Islet of Langerhans (tissue), 1 donor: ENCODE results near the gene JARID2.

ENCODE experiments used
- FAIRE-seq: peaks from one replicate; lab custom pipeline; 2011; peaks lifted over from hg19 to GRCh38; lab: Jason Lieb, UNC

The JARID2 gene

DNA sequence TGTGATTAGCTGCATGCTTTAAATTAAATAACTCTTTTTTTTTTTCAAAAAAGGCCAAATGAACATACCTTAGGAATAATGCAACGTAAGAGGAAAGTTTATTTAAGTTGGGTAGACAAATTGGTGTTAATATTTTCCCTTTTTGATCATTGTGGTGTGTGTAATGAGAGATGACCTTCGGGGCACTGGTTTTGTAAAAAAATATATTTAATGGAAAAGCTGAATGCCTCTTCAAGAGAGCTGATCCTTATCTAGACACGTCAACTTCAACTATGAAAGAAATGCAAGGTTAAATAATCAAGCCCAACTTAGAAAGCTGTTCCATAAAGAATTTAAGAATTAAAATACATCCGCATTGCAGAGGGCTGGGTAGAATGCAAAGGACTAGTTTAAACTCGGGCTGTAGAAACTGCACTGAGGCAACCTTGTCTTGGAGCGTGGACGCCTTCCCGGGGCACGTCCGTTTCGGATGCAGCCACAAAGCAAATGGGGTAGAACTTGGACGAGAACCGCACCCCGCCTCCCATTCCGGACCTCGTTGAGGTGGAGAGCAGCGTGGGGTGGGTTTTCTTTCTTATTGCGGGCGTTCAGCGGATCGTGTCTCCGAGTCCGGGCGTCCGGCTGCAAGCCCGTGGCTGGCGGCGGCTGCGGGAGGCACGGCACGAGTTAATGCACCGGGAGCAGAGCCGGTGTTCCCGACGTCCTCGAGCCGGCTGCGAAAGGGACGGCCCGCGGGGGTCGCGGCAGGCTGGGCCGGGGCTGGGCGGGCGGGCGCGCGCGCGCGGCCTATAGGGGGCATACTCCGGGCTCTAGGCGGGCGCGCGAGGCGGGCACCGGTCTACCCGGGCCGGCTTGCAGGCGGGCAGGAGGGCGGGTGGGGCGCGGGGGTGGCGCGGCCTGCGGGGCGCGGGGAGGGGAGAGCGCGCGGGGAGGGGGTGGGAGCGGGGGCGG, 1.9 kb downstream of the JARID2 start:
- FAIRE-seq, result no peak

DNA sequence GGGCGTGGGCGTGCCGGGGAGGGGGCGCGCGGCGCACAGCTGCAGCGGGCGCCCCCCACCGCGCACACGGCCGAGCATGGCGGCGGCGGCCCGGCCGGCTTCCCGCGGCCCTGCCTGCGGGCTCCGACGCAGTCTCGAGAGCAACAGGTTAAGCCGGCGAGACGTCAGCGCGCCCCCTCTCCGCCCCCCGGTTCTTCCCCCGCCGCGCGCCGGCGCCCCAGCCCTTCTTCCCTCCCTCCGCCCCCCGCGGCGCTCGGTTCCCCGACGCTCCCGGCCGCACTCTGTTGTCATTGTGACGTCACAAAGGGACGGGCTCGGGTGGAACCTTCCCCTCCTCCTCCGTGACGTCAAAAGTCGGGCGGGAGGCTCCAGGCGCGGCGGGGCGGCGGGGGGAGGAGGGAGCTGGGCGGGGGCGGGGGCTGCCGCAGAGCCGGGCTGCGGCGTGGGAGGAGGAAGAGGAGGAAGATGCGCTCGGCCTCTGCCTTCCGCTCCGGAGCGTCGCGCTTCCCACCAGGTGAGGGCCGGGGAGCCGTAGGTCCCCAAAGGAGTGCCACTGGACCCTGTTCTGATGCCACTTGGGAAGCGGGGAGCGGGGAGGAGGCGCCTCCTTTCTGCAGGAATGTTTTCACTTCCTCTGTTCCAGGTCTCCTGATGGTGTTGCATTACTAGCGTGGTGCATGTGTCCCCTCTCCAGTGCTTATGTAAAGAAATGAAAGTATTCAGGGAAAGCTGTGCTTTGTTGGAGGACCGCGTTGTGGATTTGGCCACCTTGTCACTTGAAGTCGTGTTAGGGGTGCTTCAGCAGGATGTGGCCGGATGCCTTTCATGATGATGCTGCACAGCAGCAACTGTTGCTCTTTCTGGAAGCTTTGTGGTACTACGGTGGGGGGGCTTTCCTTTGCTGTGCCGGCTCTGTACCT, 2.8 kb downstream of the JARID2 start:
- FAIRE-seq, result no peak

- no peak for FAIRE-seq
Measured at GRCh38 chr6:15249371-15250019, 3.6 kb downstream of the JARID2 start.

- FAIRE-seq, result no peak
Measured at GRCh38 chr6:15250187-15251168, 4.6 kb downstream of the JARID2 start.

- no peak for FAIRE-seq
Measured at GRCh38 chr6:15252195-15252594, 6.3 kb downstream of the JARID2 start.

DNA sequence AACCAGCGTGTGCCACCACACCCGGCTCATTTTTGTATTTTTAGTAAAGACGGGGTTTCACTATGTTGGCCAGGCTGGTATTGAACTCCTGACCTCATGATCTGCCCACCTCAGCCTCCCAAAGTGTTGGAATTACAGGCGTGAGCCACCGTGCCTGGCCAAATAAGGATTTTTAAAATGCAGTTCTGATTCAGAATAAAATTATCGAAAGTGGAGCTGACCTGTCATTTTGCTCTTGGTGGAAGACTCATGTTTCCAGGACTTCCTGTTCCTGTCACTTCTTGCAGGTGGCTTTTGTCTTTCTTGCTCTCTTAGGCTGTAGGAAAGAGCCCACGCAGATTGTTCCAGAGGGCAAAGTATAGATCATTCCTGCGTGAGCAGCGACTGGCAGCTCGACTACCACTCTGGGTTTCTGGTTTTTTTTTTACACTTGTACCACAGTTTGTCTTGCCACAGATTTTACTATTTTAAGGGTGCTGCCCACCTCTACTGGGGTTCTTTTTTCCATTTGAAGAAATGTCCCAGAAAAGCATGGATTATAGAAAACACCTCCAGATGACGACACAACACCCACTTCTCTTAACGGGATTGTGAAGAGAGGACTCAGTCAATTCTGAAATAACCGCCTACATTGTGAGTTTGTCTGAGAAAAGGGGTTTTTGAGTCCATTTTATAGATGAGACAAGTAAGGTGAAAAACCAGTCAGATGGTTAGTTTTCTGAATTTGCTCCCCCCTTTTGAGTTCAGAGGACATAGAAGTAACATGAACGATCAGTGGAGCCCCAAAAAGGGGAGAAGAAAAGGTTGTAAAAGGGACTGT, 7.5 kb downstream of the JARID2 start:
- no peak for FAIRE-seq

DNA sequence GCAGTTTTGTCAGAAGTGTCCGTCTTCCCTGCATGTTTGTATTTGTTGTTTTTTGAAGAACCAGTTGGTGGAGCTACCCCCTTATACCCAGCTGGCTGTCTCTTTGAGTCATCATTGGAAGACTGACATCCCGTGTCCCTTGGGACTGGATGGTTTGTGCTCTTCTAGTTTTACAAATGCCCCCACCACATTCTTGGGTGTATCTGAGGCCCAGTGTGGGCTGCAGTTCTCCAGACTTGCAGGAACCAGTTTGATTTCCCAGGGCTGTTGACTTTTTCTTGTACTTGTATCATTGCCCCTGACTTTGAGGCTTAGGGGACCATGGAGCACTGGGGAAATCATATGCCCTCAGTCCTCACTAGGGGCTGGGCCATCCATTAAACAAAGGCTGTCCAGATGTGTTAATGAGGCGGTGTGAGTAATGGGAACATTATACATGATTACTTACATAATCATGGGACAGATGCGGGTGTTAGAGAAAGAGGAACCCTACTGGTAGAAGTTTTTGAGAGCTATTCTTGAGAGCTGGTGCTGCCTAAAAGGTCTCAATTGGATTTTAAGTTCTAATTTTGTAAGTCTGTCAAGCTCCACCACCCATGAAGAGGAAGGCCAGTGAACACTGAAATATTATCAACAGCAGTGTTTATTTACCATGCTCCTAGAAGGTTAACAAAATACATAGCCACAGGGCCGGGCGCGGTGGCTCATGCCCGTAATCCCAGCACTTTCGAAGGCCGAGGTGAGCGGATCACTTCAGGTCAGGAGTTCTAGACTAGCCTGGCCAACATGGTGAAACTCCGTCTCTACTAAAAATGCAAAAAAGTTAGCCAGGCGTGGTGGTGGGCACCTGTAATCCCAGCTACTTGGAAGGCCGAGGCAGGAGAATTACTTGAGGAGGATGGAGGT, 8.5 kb downstream of the JARID2 start:
- FAIRE-seq, result no peak

DNA sequence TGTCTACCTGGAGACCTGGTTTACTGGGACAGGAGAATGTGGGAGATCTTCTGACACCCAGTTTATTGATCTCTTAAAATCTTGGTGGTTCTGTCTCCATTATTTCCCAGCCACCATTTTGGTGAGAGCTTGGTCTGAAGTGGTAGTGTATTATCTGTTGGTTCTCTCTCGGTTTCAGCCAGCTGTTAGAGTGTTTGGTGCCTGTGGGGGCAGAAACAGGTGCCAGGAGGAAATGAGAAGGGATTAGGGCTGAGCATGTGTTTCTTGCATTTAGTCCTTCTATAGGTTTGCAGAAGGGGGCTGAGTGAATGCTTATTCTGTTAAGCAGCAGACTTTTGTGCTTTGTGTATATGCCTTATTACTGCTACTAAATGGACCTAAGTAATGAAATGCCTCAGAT, 9.6 kb downstream of the JARID2 start:
- no peak for FAIRE-seq

DNA sequence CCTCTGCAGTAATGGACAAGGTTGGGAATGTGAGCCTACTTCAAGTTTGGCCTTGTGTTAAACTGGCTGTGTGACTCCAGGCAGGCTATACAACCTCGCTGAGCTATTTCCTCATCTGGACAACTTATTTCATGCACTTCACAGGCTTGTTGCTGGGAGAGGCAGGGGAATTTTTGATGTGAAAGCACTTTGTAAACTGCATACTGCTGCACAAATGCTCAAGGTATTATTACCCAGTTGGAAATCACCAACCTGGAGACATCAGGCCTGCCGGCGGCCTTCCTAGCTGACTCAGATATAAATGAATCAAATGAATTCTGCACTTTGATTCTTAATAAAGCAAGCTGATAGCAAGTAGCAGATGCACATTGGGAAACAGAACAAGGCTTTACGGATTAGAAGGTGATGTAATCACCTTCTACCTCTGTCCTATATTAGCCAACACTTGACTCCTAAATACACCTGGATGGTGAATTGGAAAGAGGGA, 10.1 kb downstream of the JARID2 start:
- peak; percentile 94 for FAIRE-seq

GRCh38 chr6:15256538-15257271, 10.8 kb downstream of the JARID2 start:
- FAIRE-seq, result no peak

DNA sequence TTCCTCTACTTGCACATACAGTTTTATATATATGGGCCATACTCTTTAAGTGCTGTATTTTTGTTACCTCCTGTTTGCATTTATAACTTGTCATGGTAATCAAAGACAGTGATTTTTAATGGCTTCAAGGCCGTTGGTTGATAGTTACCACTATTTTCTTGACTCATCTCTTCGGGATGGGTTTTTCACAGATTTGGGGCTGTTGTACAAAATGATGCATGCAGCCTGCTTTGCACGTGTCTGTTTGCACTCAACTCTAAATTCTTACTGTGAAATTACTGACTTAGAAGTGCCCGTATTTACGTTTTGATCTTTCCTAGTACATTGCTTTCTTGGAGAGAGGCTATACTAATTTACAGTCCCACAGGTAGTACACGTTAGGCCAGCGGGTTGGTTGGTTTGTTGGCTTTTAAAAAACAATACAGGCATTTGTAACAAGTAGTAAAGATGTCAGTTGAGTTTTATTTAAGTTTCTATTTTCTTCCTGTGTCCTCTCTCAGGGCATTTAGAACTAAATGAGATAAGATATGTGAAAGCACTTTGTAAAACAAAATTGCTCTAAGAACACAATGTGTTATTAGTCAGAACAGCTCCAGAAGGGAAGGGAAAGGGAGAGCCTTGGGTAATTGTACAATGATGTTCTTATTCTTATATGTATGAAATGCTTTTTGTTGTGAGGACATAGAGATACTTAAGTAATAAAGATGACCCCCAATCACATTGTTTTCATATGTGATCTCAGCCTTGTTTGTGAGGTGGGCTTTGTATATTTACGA, 11.7 kb downstream of the JARID2 start:
- no peak for FAIRE-seq

DNA sequence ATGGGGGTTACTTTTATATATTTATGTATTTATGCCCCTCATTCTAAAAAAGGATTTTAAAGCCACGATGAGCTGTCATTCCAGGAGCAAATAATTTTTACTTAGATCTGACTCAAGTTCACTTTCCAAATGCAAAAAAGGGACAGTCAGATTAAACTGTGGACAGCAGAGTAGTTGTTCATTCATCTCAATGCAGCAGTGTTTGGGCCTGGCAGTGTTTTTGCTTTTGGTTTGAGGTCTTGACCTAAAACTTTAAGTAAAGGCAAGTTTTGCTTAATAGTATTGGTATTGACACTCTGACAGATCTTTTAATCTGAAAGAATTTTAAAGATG, 13.9 kb downstream of the JARID2 start:
- no peak for FAIRE-seq

GRCh38 chr6:15260099-15260821, 14.4 kb downstream of the JARID2 start:
- FAIRE-seq, result no peak

GRCh38 chr6:15263780-15264374, 18.0 kb downstream of the JARID2 start:
- no peak for FAIRE-seq

GRCh38 chr6:15264412-15264811, 18.5 kb downstream of the JARID2 start:
- FAIRE-seq, result no peak

DNA sequence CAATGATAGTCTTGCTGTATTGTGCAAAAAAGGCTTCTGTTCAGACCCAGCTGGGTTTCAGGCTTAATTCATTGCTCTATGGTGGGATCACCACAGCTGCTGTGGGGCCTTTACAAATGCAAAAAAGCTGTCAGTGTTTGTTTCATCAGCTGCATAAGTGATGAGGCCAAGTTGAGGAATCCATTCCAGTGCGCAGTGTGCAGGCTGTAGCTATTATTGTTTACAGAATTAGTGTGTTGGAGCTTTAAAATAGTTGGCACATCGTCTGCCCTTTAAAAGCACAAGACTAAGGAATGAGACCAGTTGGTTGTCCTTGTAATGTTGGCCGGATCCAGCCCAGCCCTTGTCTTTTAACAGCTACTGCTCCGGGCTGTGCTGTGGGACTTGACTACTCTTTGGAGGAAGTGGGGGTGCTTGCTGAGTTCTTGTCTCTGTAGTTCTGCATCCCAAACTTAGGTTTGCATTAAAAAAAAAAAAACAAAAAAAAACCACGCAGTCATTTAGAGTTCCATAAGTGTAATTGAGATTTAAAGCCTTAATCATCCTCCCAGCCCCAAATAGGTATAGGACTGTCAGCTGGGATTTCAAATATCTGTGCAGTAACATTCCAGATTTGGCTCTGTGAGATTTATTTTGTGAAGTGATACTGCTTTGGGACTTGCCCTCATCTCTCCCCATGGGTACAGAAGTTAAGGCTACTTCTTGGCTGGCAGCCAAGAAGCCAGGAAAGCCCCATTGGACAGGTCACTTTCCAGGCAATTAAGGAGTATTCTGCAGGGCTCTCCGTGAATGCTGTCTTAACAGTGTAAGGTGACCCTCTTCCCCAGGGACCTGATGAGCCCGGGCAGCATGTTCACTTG, 19.3 kb downstream of the JARID2 start:
- FAIRE-seq, result no peak
